ENCODE data around the gene ADAMTSL3.

ADAMTSL3 gene

DNA sequence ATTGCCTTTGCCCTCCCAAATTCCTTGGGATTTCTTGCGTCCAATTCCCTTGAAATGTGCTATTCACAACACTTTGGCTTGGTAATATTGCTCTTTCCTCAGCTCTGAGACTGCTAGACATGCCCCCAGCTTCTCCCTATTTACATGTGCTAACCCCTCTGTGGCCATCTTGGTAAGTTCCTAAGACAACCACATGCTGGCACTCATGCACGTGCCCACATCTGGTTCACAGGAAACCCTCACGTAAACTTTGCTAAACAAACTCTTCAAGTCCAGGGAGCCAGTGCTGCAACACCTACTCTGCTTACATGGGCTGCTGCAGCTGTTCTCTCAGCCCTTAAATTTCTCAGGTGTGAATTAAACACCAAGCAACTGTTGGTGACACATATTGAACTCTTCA is 121.8 kb downstream of the ADAMTSL3 start:
- Histone ChIP-seq H3K27ac (ENCODE audit: low read length) (no peak overlapping the region), H3K27me3 (ENCODE audit: control insufficient read depth in 1 of 2, insufficient read depth in 2 of 2, low read length in 2 of 2) (no peaks in the 10 kb centered on the region), H3K4me3 (ENCODE audit: low read length in 2 of 2) (no peak overlapping the region), H3K9me3 (ENCODE audit: control insufficient read depth in 2 of 2, low read length in 2 of 2) (no peaks in the 10 kb centered on the region), H3K36me3 (ENCODE audit: control insufficient read depth in 2 of 2, insufficient read depth in 2 of 2, low read length in 2 of 2) (peaks cover 2 to 4% of the 10 kb centered on the region in 2 donors), H3K9ac (ENCODE audit: low read length in 2 of 2) (no peak overlapping the region), H3K4me1 (ENCODE audit: control insufficient read depth, insufficient read depth, low read length) (no peaks in the 10 kb centered on the region)

GRCh38 chr15:83776986-83777385 is 123.1 kb downstream of the ADAMTSL3 start:
- Histone ChIP-seq H3K36me3 (ENCODE audit: control insufficient read depth in 2 of 2, insufficient read depth in 2 of 2, low read length in 2 of 2) (peaks cover 2 to 4% of the 10 kb centered on the region in 2 donors), H3K9ac (ENCODE audit: low read length in 2 of 2) (no peak overlapping the region), H3K9me3 (ENCODE audit: control insufficient read depth in 2 of 2, low read length in 2 of 2) (peaks cover 0 to under 1% of the 10 kb centered on the region in 2 donors)

GRCh38 chr15:83783227-83783626 is 129.3 kb downstream of the ADAMTSL3 start:
- Histone ChIP-seq H3K4me1 (ENCODE audit: control insufficient read depth, insufficient read depth, low read length) (no peaks in the 10 kb centered on the region), H3K9ac (ENCODE audit: low read length in 2 of 2) (no peak overlapping the region), H3K27me3 (ENCODE audit: control insufficient read depth in 1 of 2, insufficient read depth in 2 of 2, low read length in 2 of 2) (no peaks in the 10 kb centered on the region), H3K4me3 (ENCODE audit: low read length in 2 of 2) (no peak overlapping the region), H3K9me3 (ENCODE audit: control insufficient read depth in 2 of 2, low read length in 2 of 2) (peaks cover 4 to 6% of the 10 kb centered on the region in 2 donors), H3K27ac (ENCODE audit: low read length) (no peak overlapping the region), H3K36me3 (ENCODE audit: control insufficient read depth in 2 of 2, insufficient read depth in 2 of 2, low read length in 2 of 2) (no peaks in the 10 kb centered on the region)

More at GRCh38 chr15:83776986-83777385, 123.1 kb downstream of the ADAMTSL3 start:
- no peaks in the 10 kb centered on the region for H3K27me3 ChIP-seq (ENCODE audit: control insufficient read depth in 1 of 2, insufficient read depth in 2 of 2, low read length in 2 of 2)
- no peaks in the 10 kb centered on the region for H3K4me1 ChIP-seq (ENCODE audit: control insufficient read depth, insufficient read depth, low read length)
- H3K4me3 ChIP-seq (ENCODE audit: low read length in 2 of 2) = no peak overlapping the region
- no peak overlapping the region for H3K27ac ChIP-seq (ENCODE audit: low read length)

DNA sequence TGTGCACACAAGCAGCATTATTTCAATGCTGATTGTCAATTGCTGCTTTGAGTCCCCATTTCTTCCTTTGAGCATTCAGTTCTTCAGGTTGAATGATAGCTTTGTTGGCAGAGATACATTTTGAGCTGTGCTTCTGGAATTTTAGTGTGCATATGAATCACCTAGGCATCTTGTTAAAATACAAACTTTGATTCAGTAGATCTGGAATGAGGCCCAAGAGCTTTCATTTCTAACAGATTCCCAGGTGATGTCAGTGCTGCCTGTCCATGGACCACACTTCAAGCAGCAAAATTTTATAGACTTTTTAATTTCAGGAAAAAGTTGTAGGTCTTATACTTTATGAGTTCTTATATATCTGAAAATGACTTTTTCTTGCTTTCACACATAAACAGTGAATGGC is 131.1 kb downstream of the ADAMTSL3 start:
- no peaks in the 10 kb centered on the region for H3K36me3 ChIP-seq (ENCODE audit: control insufficient read depth in 2 of 2, insufficient read depth in 2 of 2, low read length in 2 of 2)
- H3K27ac ChIP-seq (ENCODE audit: low read length) = no peak overlapping the region
- no peaks in the 10 kb centered on the region for H3K4me1 ChIP-seq (ENCODE audit: control insufficient read depth, insufficient read depth, low read length)
- no peaks in the 10 kb centered on the region for H3K27me3 ChIP-seq (ENCODE audit: control insufficient read depth in 1 of 2, insufficient read depth in 2 of 2, low read length in 2 of 2)
- H3K9ac ChIP-seq (ENCODE audit: low read length in 2 of 2) = no peak overlapping the region
- no peak overlapping the region for H3K4me3 ChIP-seq (ENCODE audit: low read length in 2 of 2)
- peaks cover 4 to 6% of the 10 kb centered on the region in 2 donors for H3K9me3 ChIP-seq (ENCODE audit: control insufficient read depth in 2 of 2, low read length in 2 of 2)

DNA sequence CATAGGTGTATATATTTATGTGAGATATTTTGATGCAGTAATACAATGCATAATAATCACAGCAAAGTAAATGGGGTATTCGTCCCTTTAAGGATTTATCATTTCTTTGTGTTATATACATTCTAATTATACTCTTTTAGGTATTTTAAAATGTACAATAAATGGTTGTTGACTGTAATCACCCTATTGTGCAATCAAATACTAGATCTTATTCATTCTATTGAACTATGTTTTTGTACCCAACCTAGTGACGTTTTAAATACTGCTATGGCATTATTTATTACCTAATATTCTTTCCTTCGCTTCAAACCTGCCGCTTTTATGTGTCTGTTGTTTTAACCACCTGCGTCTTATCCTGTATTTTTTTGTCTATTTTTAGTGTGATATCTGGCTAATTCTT is 132.4 kb downstream of the ADAMTSL3 start:
- H3K9me3 ChIP-seq (ENCODE audit: control insufficient read depth in 2 of 2, low read length in 2 of 2) = peaks cover 4 to 6% of the 10 kb centered on the region in 2 donors
- no peaks in the 10 kb centered on the region for H3K4me1 ChIP-seq (ENCODE audit: control insufficient read depth, insufficient read depth, low read length)
- H3K36me3 ChIP-seq (ENCODE audit: control insufficient read depth in 2 of 2, insufficient read depth in 2 of 2, low read length in 2 of 2) = no peaks in the 10 kb centered on the region
- H3K27ac ChIP-seq (ENCODE audit: low read length) = no peak overlapping the region
- H3K4me3 ChIP-seq (ENCODE audit: low read length in 2 of 2) = no peak overlapping the region
- no peaks in the 10 kb centered on the region for H3K27me3 ChIP-seq (ENCODE audit: control insufficient read depth in 1 of 2, insufficient read depth in 2 of 2, low read length in 2 of 2)
- H3K9ac ChIP-seq (ENCODE audit: low read length in 2 of 2) = no peak overlapping the region

DNA sequence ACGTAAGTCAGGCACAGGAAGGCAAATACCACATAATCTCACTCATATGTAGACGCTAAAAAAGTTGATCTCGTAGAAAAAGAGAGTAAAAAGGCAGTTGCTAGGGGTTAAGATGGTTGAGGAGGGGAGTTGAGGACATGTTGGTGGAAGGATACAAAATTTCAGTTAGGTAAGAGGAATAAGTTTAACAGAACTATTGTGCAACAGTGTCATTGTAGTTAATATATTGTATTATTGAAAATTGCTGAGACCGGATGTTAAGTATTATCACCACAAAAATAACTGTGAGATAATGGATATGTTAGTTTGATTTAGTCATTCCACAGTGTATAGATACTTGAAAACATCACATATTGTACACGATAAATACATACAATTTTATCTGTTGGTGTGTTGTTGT is 139.1 kb downstream of the ADAMTSL3 start:
- no peak overlapping the region for H3K27ac ChIP-seq (ENCODE audit: low read length)
- no peaks in the 10 kb centered on the region for H3K36me3 ChIP-seq (ENCODE audit: control insufficient read depth in 2 of 2, insufficient read depth in 2 of 2, low read length in 2 of 2)
- no peaks in the 10 kb centered on the region for H3K9me3 ChIP-seq (ENCODE audit: control insufficient read depth in 2 of 2, low read length in 2 of 2)
- H3K4me1 ChIP-seq (ENCODE audit: control insufficient read depth, insufficient read depth, low read length) = no peaks in the 10 kb centered on the region
- H3K4me3 ChIP-seq (ENCODE audit: low read length in 2 of 2) = no peak overlapping the region
- no peaks in the 10 kb centered on the region for H3K27me3 ChIP-seq (ENCODE audit: control insufficient read depth in 1 of 2, insufficient read depth in 2 of 2, low read length in 2 of 2)
- no peak overlapping the region for H3K9ac ChIP-seq (ENCODE audit: low read length in 2 of 2)

GRCh38 chr15:83794209-83794608 is 140.3 kb downstream of the ADAMTSL3 start:
- Histone ChIP-seq H3K36me3 (ENCODE audit: control insufficient read depth in 2 of 2, insufficient read depth in 2 of 2, low read length in 2 of 2) (no peaks in the 10 kb centered on the region), H3K9me3 (ENCODE audit: control insufficient read depth in 2 of 2, low read length in 2 of 2) (no peaks in the 10 kb centered on the region), H3K9ac (ENCODE audit: low read length in 2 of 2) (no peak overlapping the region), H3K4me1 (ENCODE audit: control insufficient read depth, insufficient read depth, low read length) (no peaks in the 10 kb centered on the region), H3K4me3 (ENCODE audit: low read length in 2 of 2) (no peak overlapping the region), H3K27ac (ENCODE audit: low read length) (no peak overlapping the region), H3K27me3 (ENCODE audit: control insufficient read depth in 1 of 2, insufficient read depth in 2 of 2, low read length in 2 of 2) (no peaks in the 10 kb centered on the region)

DNA sequence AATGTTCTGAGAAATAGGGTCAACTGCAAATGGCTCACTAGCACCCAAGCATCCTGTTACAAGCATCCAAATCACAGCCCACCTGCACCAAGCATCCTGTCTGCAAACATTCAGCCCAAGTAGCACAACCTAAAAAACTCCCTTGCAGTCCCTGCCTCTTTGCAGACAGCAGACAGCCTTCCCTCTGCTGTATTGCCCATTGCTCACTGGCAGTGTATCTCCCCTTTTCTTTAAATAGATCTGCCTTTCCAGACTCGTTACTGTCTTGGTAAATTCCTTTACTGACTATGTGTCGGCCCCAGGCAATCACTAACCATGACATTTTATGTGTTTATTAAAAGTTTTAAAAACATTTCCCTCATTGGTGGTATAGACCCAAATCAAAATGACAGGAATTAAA is 155.4 kb downstream of the ADAMTSL3 start:
- Histone ChIP-seq H3K9ac (ENCODE audit: low read length in 2 of 2) (no peak overlapping the region), H3K4me1 (ENCODE audit: control insufficient read depth, insufficient read depth, low read length) (no peaks in the 10 kb centered on the region), H3K4me3 (ENCODE audit: low read length in 2 of 2) (no peak overlapping the region), H3K27me3 (ENCODE audit: control insufficient read depth in 1 of 2, insufficient read depth in 2 of 2, low read length in 2 of 2) (no peaks in the 10 kb centered on the region), H3K36me3 (ENCODE audit: control insufficient read depth in 2 of 2, insufficient read depth in 2 of 2, low read length in 2 of 2) (peaks cover 11 to 13% of the 10 kb centered on the region in 2 donors), H3K9me3 (ENCODE audit: control insufficient read depth in 2 of 2, low read length in 2 of 2) (no peaks in the 10 kb centered on the region), H3K27ac (ENCODE audit: low read length) (no peak overlapping the region)

GRCh38 chr15:83810110-83810509 is 156.2 kb downstream of the ADAMTSL3 start:
- H3K9me3 ChIP-seq (ENCODE audit: control insufficient read depth in 2 of 2, low read length in 2 of 2) = no peaks in the 10 kb centered on the region
- no peaks in the 10 kb centered on the region for H3K27me3 ChIP-seq (ENCODE audit: control insufficient read depth in 1 of 2, insufficient read depth in 2 of 2, low read length in 2 of 2)
- no peaks in the 10 kb centered on the region for H3K4me1 ChIP-seq (ENCODE audit: control insufficient read depth, insufficient read depth, low read length)
- no peak overlapping the region for H3K27ac ChIP-seq (ENCODE audit: low read length)
- H3K9ac ChIP-seq (ENCODE audit: low read length in 2 of 2) = no peak overlapping the region
- H3K4me3 ChIP-seq (ENCODE audit: low read length in 2 of 2) = no peak overlapping the region
- H3K36me3 ChIP-seq (ENCODE audit: control insufficient read depth in 2 of 2, insufficient read depth in 2 of 2, low read length in 2 of 2) = peaks cover 9 to 11% of the 10 kb centered on the region in 2 donors

GRCh38 chr15:83813682-83814081 is 159.8 kb downstream of the ADAMTSL3 start:
- H3K27ac ChIP-seq (ENCODE audit: low read length) = no peak overlapping the region
- no peak overlapping the region for H3K9ac ChIP-seq (ENCODE audit: low read length in 2 of 2)
- H3K4me3 ChIP-seq (ENCODE audit: low read length in 2 of 2) = no peak overlapping the region
- H3K27me3 ChIP-seq (ENCODE audit: control insufficient read depth in 1 of 2, insufficient read depth in 2 of 2, low read length in 2 of 2) = no peaks in the 10 kb centered on the region
- no peaks in the 10 kb centered on the region for H3K4me1 ChIP-seq (ENCODE audit: control insufficient read depth, insufficient read depth, low read length)
- H3K9me3 ChIP-seq (ENCODE audit: control insufficient read depth in 2 of 2, low read length in 2 of 2) = no peaks in the 10 kb centered on the region
- H3K36me3 ChIP-seq (ENCODE audit: control insufficient read depth in 2 of 2, insufficient read depth in 2 of 2, low read length in 2 of 2) = peaks cover 0 to 4% of the 10 kb centered on the region in 2 donors

GRCh38 chr15:83815506-83815905 is 161.6 kb downstream of the ADAMTSL3 start:
- Histone ChIP-seq H3K36me3 (ENCODE audit: control insufficient read depth in 2 of 2, insufficient read depth in 2 of 2, low read length in 2 of 2) (peaks cover 0 to 6% of the 10 kb centered on the region in 2 donors), H3K4me3 (ENCODE audit: low read length in 2 of 2) (no peak overlapping the region), H3K27me3 (ENCODE audit: control insufficient read depth in 1 of 2, insufficient read depth in 2 of 2, low read length in 2 of 2) (no peaks in the 10 kb centered on the region), H3K4me1 (ENCODE audit: control insufficient read depth, insufficient read depth, low read length) (no peaks in the 10 kb centered on the region), H3K9ac (ENCODE audit: low read length in 2 of 2) (no peak overlapping the region), H3K9me3 (ENCODE audit: control insufficient read depth in 2 of 2, low read length in 2 of 2) (no peaks in the 10 kb centered on the region), H3K27ac (ENCODE audit: low read length) (no peak overlapping the region)

Data from stomach smooth muscle (tissue), 2 donors.